ENCODE data around the gene SRBD1. TPM values are rescaled to one million over a fixed set of nuclear protein-coding genes. Genes with fewer than 3 reads are reported as not detected.

Gene SRBD1
- total RNA-seq, 1 donor from 2014 or later, result 11.2 TPM

DNA sequence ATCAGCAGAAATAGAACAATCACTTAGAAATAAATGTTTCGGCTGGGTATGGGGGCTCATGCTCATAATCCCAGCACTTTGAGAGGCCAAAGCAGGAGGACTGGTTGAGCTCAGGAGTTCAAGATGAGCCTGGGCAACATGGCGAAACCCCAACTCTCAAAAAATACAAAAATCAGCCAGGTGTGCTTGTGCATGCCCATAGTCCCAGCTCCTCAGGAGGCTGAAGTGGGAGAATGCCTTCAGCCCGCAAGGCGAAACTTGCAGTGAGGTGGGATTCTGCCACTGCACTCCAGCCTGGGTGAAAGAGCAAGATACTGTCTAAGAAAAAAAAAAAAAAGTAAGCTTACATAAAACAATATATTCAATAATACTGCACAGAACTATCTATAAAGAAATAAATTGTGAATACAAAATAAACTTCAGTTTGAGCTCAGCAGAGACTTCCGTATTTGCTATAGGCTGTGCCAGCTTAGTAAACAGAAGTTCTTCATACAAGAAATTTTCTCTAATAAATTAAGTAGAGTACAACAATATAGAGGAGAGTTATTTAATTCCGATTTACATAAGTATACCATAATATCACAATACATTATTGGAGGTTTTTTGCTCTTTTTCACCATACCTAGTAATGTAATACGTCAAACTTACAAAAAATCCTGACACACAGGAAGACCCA, 43.6 kb downstream of the SRBD1 start:
- DNase-seq (ENCODE audit: low spot score), result no peak
- TF ChIP-seq CTCF (IDR thresholded peaks at IDR 0.05), result no peak
- peaks cover 27% of the 10 kb centered on the region for H3K4me1 Mint-ChIP-seq (ENCODE audit: low read depth)
- H3K9me3 Mint-ChIP-seq (ENCODE audit: low read depth), result peaks cover 5% of the 10 kb centered on the region
- peaks cover 6% of the 10 kb centered on the region for H3K36me3 Mint-ChIP-seq (ENCODE audit: low read depth)
- no peaks in the 10 kb centered on the region for H3K27me3 Mint-ChIP-seq (ENCODE audit: low read depth)
- H3K27ac Mint-ChIP-seq (ENCODE audit: unreplicated experiment), result peak overlapping the region; percentile 19
- H3K4me3 Mint-ChIP-seq (ENCODE audit: unreplicated experiment), result no peak overlapping the region

DNA sequence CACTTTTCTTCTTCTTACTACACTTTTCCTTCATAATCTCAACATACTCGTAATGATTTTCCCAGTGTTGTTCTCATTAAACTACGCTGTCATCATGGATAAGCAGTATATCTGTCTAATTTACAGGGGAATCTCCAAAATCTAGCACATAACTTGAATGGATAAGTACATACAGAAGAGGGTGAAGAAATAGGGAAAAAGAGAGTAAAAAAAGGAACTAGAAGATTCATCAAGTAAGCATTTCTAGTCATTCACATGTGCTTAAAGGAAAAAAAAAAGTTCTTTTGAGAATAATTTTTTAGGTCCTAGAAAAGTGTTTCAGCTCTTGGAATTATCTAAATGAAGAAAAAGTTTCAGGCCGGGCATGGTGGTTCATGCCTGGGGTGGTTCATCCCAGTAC, 51.6 kb downstream of the SRBD1 start:
- Mint-ChIP-seq H3K9me3 (ENCODE audit: low read depth) (peaks cover 3% of the 10 kb centered on the region), H3K4me3 (ENCODE audit: unreplicated experiment) (no peak overlapping the region)

GRCh38 chr2:45554742-45555140, 56.3 kb downstream of the SRBD1 start:
- H3K9me3 Mint-ChIP-seq (ENCODE audit: low read depth), result peaks cover 3% of the 10 kb centered on the region
- H3K4me1 Mint-ChIP-seq (ENCODE audit: low read depth), result peaks cover 13% of the 10 kb centered on the region
- no peaks in the 10 kb centered on the region for H3K27me3 Mint-ChIP-seq (ENCODE audit: low read depth)
- no peak for DNase-seq (ENCODE audit: low spot score)
- H3K36me3 Mint-ChIP-seq (ENCODE audit: low read depth), result peaks cover 7% of the 10 kb centered on the region
- no peak overlapping the region for H3K4me3 Mint-ChIP-seq (ENCODE audit: unreplicated experiment)
- no peak for TF ChIP-seq CTCF (IDR thresholded peaks at IDR 0.05)
- H3K27ac Mint-ChIP-seq (ENCODE audit: unreplicated experiment), result peak overlapping the region; percentile 89

More for the DNA sequence above, 51.6 kb downstream of the SRBD1 start:
- DNase-seq (ENCODE audit: low spot score), result no peak
- Mint-ChIP-seq H3K27me3 (ENCODE audit: low read depth) (no peaks in the 10 kb centered on the region), H3K36me3 (ENCODE audit: low read depth) (peaks cover 2% of the 10 kb centered on the region), H3K27ac (ENCODE audit: unreplicated experiment) (no peak overlapping the region), H3K4me1 (ENCODE audit: low read depth) (peaks cover 8% of the 10 kb centered on the region)
- no peak for TF ChIP-seq CTCF (IDR thresholded peaks at IDR 0.05)

GRCh38 chr2:45554073-45554741, 56.9 kb downstream of the SRBD1 start:
- TF ChIP-seq CTCF (IDR thresholded peaks at IDR 0.05), result no peak
- Mint-ChIP-seq H3K4me3 (ENCODE audit: unreplicated experiment) (no peak overlapping the region), H3K27me3 (ENCODE audit: low read depth) (no peaks in the 10 kb centered on the region), H3K4me1 (ENCODE audit: low read depth) (peaks cover 13% of the 10 kb centered on the region), H3K36me3 (ENCODE audit: low read depth) (peaks cover 5% of the 10 kb centered on the region), H3K27ac (ENCODE audit: unreplicated experiment) (peak overlapping the region; percentile 89), H3K9me3 (ENCODE audit: low read depth) (peaks cover 3% of the 10 kb centered on the region)
- DNase-seq (ENCODE audit: low spot score), result no peak

DNA sequence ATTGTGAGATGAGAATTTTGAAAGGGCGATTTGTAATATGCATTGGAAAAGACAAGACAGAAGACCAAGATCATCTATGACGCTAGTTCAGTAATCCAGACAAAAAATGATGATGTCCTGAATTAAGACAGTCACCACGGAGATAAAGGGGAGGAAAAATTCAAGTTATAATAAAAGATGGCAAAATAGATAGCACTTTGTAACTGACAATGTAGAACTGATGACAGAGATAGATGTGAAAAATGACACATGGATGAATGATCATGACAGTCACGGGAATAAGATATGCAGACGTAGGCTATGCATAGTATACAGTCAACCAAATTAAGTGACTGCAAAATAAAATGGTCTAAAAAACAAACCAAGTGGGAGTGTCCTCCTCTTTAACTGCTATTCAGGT, 59.2 kb downstream of the SRBD1 start:
- peaks cover 13% of the 10 kb centered on the region for H3K4me1 Mint-ChIP-seq (ENCODE audit: low read depth)
- no peak for TF ChIP-seq CTCF (IDR thresholded peaks at IDR 0.05)
- DNase-seq (ENCODE audit: low spot score), result no peak
- no peaks in the 10 kb centered on the region for H3K27me3 Mint-ChIP-seq (ENCODE audit: low read depth)
- H3K27ac Mint-ChIP-seq (ENCODE audit: unreplicated experiment), result no peak overlapping the region
- H3K9me3 Mint-ChIP-seq (ENCODE audit: low read depth), result peaks cover 3% of the 10 kb centered on the region
- peaks cover 5% of the 10 kb centered on the region for H3K36me3 Mint-ChIP-seq (ENCODE audit: low read depth)
- no peak overlapping the region for H3K4me3 Mint-ChIP-seq (ENCODE audit: unreplicated experiment)

All from chondrocyte (in vitro differentiated cells).